ENCODE measurements around the gene PGA4.
A peak's percentile ranks its signal among the peaks of the same experiment; 100 is the strongest.
"Not testable (repeated sequence)": the region's sequence is repeated elsewhere in the genome, so short reads cannot be mapped to it uniquely, and the experiment has no call there.

Gene PGA4

GRCh38 chr11:61252332-61252731 lies 30.2 kb downstream of the PGA4 start:
- not testable (repeated sequence) for DNase-seq

- DNase-seq: peak; percentile 53 to 81
Measured at GRCh38 chr11:61254403-61255025, 32.4 kb downstream of the PGA4 start.

DNA sequence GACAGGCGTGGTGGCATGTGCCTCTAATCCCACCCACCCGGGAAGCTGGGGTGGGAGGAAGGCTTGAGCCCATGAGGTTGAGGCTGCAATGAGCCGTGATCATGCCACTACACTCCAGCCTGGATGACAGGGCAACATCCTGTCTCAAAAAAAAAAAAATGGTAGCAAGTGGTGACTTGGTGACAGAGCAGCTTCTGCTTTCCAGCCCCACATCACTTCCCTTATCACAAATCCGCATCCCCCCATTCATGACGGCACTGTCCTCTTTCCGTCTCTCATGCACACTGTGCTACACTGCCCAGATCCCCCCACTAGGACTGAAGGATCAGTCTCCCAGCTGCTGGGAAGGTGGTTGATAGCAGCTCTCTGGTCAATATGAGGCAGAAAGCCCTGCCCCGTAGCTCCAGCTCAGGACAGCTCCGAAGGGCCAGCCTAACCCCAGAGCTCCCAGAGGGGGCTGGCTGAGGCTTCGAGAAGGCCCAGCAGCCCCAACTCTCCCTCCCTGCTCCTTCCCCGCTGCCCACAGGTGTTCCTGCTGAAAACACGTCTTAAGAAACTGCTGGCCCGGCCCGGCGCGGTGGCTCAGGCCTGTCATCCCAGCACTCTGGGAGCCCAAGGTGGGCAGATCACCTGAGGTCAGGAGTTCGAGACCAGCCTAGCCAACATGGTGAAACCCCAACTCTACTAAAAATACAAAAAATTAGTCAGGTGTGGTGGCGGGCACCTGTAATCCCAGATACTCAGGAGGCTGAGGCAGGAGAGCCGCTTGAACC lies 34.7 kb downstream of the PGA4 start:
- peak; percentile 55 to 77 for DNase-seq

GRCh38 chr11:61258546-61258945 lies 36.4 kb downstream of the PGA4 start:
- no peak for DNase-seq

GRCh38 chr11:61259363-61259762 lies 37.2 kb downstream of the PGA4 start:
- no peak for DNase-seq

- no peak for DNase-seq
Measured at GRCh38 chr11:61264371-61264770, 42.2 kb downstream of the PGA4 start.

DNA sequence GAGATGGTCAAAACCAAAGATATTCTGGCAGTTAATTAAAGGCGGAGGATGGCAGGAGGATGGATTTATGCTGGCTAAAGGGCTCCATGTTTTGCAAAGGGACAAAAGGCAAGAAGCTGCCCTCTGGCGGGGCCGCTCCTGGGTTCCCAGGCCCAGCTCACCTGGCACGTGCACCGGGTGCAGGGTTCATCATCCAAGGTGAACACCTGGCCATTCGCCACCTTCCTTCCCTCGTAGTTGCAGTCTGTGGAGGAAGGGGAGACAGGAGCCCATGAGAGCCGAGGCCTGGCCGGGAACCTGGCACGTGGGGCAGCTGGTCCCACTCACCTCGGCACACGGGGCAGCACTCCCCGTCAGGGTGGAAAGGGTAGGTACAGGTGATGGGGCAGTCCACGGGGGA lies 42.6 kb downstream of the PGA4 start:
- DNase-seq: no peak

DNA sequence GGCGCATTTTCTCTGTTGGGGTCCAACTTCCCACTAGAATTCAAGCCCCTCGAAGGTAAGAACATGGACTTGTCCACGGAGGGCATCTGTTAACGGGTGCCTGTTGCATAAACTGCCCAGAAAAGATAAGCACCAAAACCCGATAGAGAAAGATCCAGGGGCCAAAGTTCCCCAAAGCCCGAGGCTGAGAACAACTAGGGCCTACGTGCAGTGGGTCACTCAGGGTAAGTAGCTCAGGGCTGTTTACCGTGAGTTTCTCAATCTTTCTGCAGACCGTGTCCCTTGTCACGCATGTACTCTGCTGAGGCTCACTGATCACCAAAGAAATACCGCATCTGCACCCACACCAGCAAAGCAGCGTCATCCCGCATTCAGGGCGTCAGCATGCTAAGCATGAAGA lies 43.2 kb downstream of the PGA4 start:
- no peak for DNase-seq

GRCh38 chr11:61266602-61267001 lies 44.5 kb downstream of the PGA4 start:
- DNase-seq: no peak

DNA sequence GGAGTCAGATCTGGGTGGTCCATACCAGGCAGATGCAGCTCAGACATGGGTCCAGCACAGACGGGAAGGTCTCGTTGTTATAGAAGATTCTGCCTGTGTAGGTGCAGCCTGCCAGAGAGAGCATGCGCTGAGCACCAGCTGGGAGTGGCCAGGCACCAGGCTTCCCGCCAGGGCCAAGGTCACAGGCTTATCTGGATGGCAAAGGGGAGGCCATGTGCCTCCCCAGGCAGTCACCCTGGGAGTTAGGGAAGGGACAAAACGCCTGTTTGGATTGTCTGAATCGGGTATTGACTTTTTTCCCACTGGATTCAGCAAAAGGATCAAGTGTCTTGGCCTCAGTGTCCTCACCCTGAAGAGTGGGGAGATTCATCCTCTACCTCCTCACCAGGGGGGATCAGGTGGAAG lies 45.3 kb downstream of the PGA4 start:
- no peak for DNase-seq

DNA sequence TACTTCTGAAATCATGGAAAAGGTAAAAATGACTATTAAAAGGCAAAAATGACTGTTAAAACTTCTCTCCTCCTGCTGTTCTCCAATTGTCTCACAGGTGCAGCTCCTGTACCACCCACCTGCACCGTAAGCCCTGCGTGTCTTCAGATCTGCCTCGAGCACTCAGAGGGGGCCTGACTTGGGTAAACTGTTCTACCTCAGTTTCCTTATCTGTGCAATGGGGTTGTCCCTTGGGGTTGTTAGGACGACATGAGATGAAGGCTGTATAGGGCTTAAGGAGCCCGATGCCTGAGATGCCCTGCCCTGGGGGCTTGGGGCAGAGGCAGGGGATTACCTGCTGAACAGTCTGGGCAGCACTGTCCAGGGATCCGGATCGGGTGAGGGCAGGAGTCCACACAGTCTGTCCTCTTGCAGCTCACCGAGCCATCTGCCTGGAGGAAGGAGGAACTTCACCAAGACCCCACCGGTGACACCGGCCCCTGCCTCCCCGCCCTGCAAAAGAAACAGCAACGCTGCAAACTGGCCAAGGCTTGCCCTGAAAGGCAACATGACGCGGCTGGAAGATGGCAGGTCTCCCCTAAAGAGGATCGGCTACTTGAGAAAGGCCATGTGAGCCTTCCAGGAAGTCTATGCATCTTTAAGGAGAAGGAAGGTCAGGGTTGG lies 46.6 kb downstream of the PGA4 start:
- no peak for DNase-seq

- DNase-seq: peak; percentile 29 to 67
Measured at GRCh38 chr11:61270354-61271076, 48.4 kb downstream of the PGA4 start.

GRCh38 chr11:61272731-61273130 lies 50.6 kb downstream of the PGA4 start:
- no peak for DNase-seq

GRCh38 chr11:61273178-61274078 lies 51.3 kb downstream of the PGA4 start:
- no peak for DNase-seq

DNA sequence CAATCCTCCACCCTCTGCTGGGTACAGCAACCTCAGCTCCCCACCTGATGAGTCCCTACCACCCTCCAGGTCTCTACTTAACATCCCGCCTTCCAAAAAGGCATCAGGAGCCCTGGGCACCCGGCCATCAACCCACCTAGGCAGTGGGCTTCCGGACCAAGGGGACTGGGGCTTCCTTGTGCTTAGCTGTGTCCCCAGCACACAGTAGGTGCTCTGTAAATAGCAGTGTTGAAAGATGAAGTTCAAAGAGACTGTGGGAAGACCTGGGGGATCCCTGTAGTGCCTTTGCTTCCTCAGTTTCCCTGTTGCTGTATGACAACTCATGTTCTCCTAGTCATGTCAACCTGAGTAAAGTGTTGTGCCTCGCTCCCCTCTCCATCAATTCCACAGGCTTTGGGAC lies 51.9 kb downstream of the PGA4 start:
- DNase-seq: no peak

DNA sequence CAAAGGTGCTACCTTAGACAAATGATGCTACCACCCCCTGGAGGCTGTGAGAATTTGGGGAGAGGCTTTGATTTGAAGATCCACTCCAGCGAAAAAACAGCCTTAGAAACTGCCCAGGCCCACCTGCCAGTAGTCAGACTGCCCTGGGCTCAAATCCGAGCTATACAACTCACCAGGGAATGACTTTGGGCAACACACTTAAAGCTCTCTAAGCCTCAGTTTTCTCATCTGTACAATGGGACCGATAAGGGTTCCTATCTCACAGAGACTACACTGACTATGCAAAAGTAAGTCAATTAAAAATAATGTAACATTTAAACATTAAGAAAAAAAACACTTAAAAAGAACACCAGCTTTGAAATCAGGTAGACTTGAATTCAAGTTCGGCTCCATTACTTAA lies 53.0 kb downstream of the PGA4 start:
- no peak for DNase-seq

DNA sequence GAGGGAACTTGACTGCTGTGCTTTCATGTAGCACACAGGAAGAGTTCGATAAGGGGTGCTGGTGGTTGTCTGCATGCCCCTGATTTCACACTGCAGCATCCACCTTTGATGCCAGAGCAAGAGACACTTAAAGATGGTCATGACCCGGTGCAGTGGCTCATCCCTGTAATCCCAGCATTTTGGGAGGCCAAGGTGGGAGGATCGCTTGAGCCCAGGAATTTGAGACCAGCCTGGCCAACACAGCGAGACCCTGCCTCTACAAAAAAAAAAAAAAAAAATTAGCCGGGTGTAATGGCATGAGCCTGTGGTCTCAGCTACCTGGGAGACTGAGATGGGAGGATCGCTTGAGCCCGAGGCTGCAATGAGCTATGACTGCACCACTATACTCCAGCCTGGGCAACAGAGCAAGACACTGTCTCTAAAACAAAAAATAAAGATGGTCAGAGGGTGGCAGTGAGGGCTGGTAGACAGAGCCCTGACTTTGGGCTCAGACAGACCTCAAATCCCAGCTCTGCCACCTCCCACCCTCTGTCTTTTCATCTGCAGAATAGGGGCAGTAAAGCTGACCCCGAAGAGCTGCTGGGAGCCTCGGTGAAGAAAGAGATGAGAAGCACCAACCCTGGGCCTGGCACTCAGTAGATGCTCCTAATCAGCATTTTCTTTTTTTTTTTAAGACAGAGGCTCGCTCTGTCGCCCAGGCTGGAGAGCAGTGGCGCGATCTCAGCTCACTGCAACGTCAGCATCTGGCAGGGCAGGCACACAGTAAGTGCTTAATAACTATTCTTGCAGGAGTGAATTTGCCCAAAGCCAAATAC lies 55.2 kb downstream of the PGA4 start:
- no peak for DNase-seq

DNA sequence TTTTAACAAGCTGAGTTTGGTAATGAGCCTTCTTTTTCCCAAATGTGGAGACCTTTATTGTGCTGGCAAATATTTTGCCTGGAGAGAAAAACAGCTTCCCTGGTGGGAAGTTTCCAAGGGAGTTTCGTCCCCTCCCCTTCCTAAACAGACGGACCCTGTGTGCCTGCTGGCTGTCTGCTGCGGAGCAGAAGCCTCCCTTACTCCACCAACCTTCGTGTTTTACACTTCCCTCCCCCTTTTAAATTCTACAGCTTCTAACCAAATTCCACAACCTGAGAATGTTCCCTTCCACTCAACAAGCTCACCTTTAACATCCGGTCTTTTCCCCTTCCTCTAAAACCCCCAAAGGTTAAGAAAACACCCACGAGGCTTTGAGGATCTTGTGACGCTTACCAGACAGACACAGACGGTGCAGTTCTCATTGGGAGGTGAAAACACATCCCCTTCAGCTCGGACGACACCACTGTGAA lies 55.9 kb downstream of the PGA4 start:
- no peak for DNase-seq

DNA sequence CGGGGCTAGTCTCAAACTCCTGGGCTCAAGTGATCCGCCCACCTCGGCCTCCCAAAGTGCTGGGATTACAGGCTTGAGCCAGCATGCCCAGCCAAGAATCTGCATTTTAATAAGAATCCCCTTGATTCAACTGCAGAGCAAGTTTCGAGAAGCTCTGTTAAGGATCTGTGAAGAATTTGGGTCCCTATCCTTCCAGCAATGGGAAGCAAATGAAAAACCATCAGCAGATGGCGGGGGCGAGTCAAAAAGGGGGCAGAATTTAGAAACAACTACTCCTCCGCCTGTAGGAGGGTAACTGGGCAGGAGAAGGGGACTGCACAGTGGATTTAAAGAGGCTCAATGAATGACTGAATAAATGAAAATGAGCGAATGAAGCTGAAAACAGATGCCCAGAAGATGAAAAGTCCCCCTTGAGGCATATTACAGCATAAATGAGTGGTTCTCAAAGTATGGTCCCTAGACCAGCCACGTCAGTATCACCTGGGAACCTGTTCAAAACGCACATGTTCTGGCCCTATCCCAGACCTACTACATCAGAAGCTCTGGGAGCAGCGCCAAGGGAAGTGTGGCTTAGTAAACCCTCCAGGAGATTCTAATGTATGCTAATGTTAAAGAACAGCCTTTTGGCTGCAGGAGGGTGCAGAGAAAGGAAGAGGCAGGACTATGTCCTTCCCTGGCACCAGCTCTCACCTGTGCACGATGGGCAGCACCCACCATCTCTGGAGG lies 58.0 kb downstream of the PGA4 start:
- no peak for DNase-seq

GRCh38 chr11:61280883-61281580 lies 58.9 kb downstream of the PGA4 start:
- no peak for DNase-seq

Measured in inflammatory macrophage treated with lipopolysaccharide for 1 hour (primary cell).